Esophagus squamous epithelium (tissue), 5 donors: Measurements from ENCODE around the gene BCAR1. TPM values are rescaled to one million over a fixed set of nuclear protein-coding genes. Genes with fewer than 3 reads are reported as not detected.

ENCODE experiments used
- DNase-seq: peaks from one replicate; lab custom pipeline; 2025; lab: John Stamatoyannopoulos, UW
- H3K27ac ChIP-seq, 4 donors: fragments of 200-600 bp; sonication (generic); one replicate each; pipeline ENCODE4 v1.5.1; 2016 to 2019; ENCODE audit warnings: mild to moderate bottlenecking in 1 of 4
- H3K27me3 ChIP-seq, 4 donors: fragments of 200-600 bp; sonication (generic); 1 replicate in 3 of 4; 2 replicates in 1 of 4; pipeline versions ENCODE4 v1.5.1 to v1.6.0; 2017 to 2021; ENCODE audit warnings: antibody characterized with exemption in 1 of 4
- H3K36me3 ChIP-seq, 3 donors: fragments of 200-600 bp; sonication (generic); one replicate each; pipeline ENCODE4 v1.5.1; 2016 to 2019
- H3K4me1 ChIP-seq, 3 donors: fragments of 200-600 bp; sonication (generic); one replicate each; pipeline ENCODE4 v1.5.1; 2017 to 2019
- H3K4me3 ChIP-seq, 4 donors: fragments of 200-600 bp; sonication (generic); 1 replicate in 3 of 4; 2 replicates in 1 of 4; pipeline ENCODE4 v1.5.1; 2016 to 2019; ENCODE audit warnings: mild to moderate bottlenecking in 2 of 4, moderate library complexity in 1 of 4
- H3K9me3 ChIP-seq, 3 donors: fragments of 200-600 bp; sonication (generic); one replicate each; pipeline ENCODE4 v1.5.1; 2016 to 2019
- CTCF ChIP-seq, 6 experiments: fragments of 450-650 bp in 4 of 6; fragments of 200-600 bp in 2 of 6; sonication (generic) in 2 of 6; IDR thresholded peaks; one replicate each; pipeline ENCODE4 v1.5.1; 2016 to 2019; ENCODE audit warnings: antibody characterized with exemption in 6 of 6, mild to moderate bottlenecking in 4 of 6, moderate library complexity in 4 of 6
- POLR2A ChIP-seq, 4 donors: fragments of 450-650 bp; IDR thresholded peaks; one replicate each; pipeline ENCODE4 v1.6.1; 2017; ENCODE audit warnings: antibody characterized with exemption in 4 of 4, mild to moderate bottlenecking in 4 of 4, moderate library complexity in 3 of 4
- WGBS, 2 donors: methylation state at CpG; one replicate each; pipeline ENCODE4 v1.1.5; 2018; 5-methylcytosine and 5-hydroxymethylcytosine counted together
- intact Hi-C: fragments of 100-400 bp; cut with DNase I; formaldehyde crosslinking; loops from one replicate; pipeline ENCODE4 v1.15.0; 2022
- total RNA-seq, 4 donors: library from RNA; depleted of rRNA; stranded (reverse); fragments of >200 nt; gene quantifications; one replicate each; pipeline ENCODE4 v1.1.0, GENCODE V29; 2016
- donor health status: DM: yes; HTN: yes; CAD: no.

The BCAR1 gene
- total RNA-seq, 4 donors from 2014 or later: 26.8 to 51.9 (median 32.1) TPM

- H3K27me3 ChIP-seq: peaks cover 0 to 81% (median 0%) of the 10 kb centered on the region in 4 donors
- no peak for DNase-seq
- no peaks in the 10 kb centered on the region for H3K9me3 ChIP-seq
- no peak overlapping the region for H3K4me3 ChIP-seq
- peaks cover 0 to 27% (median 4%) of the 10 kb centered on the region in 3 donors for H3K4me1 ChIP-seq
- WGBS, 2 donors: 34 to 71% methylated on average over 3 to 4 of the region's 4 CpGs
- intact Hi-C loops: no loop called here
- H3K27ac ChIP-seq: no peak overlapping the region
- TF ChIP-seq POLR2A (IDR thresholded peaks at IDR 0.05) (no peak), CTCF (IDR thresholded peaks at IDR 0.05) (no peak)
- no peaks in the 10 kb centered on the region for H3K36me3 ChIP-seq
These were observed 58.2 kb downstream of the BCAR1 start for GRCh38 chr16:75193265-75193650.

GRCh38 chr16:75192606-75193264, 58.7 kb downstream of the BCAR1 start:
- intact Hi-C loops: no loop called here
- no peak for DNase-seq

GRCh38 chr16:75189638-75190245, 61.7 kb downstream of the BCAR1 start:
- H3K9me3 ChIP-seq: no peaks in the 10 kb centered on the region
- intact Hi-C loops: no loop called here
- no peak for DNase-seq
- peaks cover 0 to 24% (median 4%) of the 10 kb centered on the region in 3 donors for H3K4me1 ChIP-seq
- 78 to 91% methylated on average over 7 to 8 of the region's 8 CpGs for WGBS, 2 donors
- H3K36me3 ChIP-seq: no peaks in the 10 kb centered on the region
- H3K4me3 ChIP-seq: no peak overlapping the region
- H3K27ac ChIP-seq: no peak overlapping the region
- H3K27me3 ChIP-seq: peaks cover 0 to 49% (median 0%) of the 10 kb centered on the region in 4 donors
- TF ChIP-seq POLR2A (IDR thresholded peaks at IDR 0.05) (no peak), CTCF (IDR thresholded peaks at IDR 0.05) (no peak)

More at GRCh38 chr16:75192606-75193264, 58.7 kb downstream of the BCAR1 start:
- no peaks in the 10 kb centered on the region for H3K36me3 ChIP-seq
- no peaks in the 10 kb centered on the region for H3K9me3 ChIP-seq
- WGBS, 2 donors: 41 to 86% methylated on average over 14 to 20 of the region's 21 CpGs
- peaks cover 0 to 76% (median 0%) of the 10 kb centered on the region in 4 donors for H3K27me3 ChIP-seq
- no peak overlapping the region for H3K27ac ChIP-seq
- H3K4me3 ChIP-seq: no peak overlapping the region
- TF ChIP-seq CTCF (IDR thresholded peaks at IDR 0.05) (no peak), POLR2A (IDR thresholded peaks at IDR 0.05) (no peak)
- peaks cover 0 to 24% (median 4%) of the 10 kb centered on the region in 3 donors for H3K4me1 ChIP-seq

GRCh38 chr16:75188832-75189477, 62.5 kb downstream of the BCAR1 start:
- TF ChIP-seq POLR2A (IDR thresholded peaks at IDR 0.05) (no peak), CTCF (IDR thresholded peaks at IDR 0.05) (no peak)
- WGBS, 2 donors: 87 to 89% methylated on average over 13 to 14 of the region's 14 CpGs
- no peak overlapping the region for H3K27ac ChIP-seq

GRCh38 chr16:75181630-75182029, 69.8 kb downstream of the BCAR1 start:
- peaks cover 0 to 7% (median 6%) of the 10 kb centered on the region in 3 donors for H3K9me3 ChIP-seq
- no peaks in the 10 kb centered on the region for H3K36me3 ChIP-seq
- no peaks in the 10 kb centered on the region for H3K27me3 ChIP-seq
- H3K4me1 ChIP-seq: no peaks in the 10 kb centered on the region
- intact Hi-C loops: no loop called here
- no peak for TF ChIP-seq POLR2A (IDR thresholded peaks at IDR 0.05)
- TF ChIP-seq CTCF (IDR thresholded peaks at IDR 0.05): no peak
- no peak overlapping the region for H3K4me3 ChIP-seq
- H3K27ac ChIP-seq: no peak overlapping the region
- WGBS, 2 donors: 25 to 41% methylated on average over 3 of the region's 3 CpGs
- no peak for DNase-seq

More at GRCh38 chr16:75188832-75189477, 62.5 kb downstream of the BCAR1 start:
- Histone ChIP-seq H3K4me3 (no peak overlapping the region), H3K36me3 (no peaks in the 10 kb centered on the region), H3K27me3 (peaks cover 0 to 44% (median 0%) of the 10 kb centered on the region in 4 donors), H3K9me3 (no peaks in the 10 kb centered on the region), H3K4me1 (peaks cover 0 to 24% (median 4%) of the 10 kb centered on the region in 3 donors)
- intact Hi-C loops: no loop called here
- no peak for DNase-seq
